HL-60 (cell line): ENCODE measurements around the gene KLF15.
A peak's percentile ranks its signal among the peaks of the same experiment; 100 is the strongest.

Experiments used
- DNase-seq, 2 experiments: peaks; one replicate each; pipeline ENCODE4 v3.0.0-alpha.2; 2010 to 2020; ENCODE audit warnings: low read depth in 1 of 2, low spot score in 1 of 2
- H3K27ac ChIP-seq: fragments of 250-450 bp; sonication (Bioruptor Pico); replicated peaks from 2 replicates; pipeline ENCODE4 v1.5.1; 2020; ENCODE audit warnings: mild to moderate bottlenecking, moderate library complexity
- H3K27me3 ChIP-seq: fragments of 250-450 bp; sonication (Bioruptor Pico); 2 replicates; pipeline ENCODE4 v1.5.1; 2021; ENCODE audit warnings: mild to moderate bottlenecking, moderate library complexity; ENCODE audit not compliant: insufficient read depth, poor library complexity, severe bottlenecking
- H3K4me3 ChIP-seq: replicated peaks from 2 replicates; pipeline ENCODE4 v1.5.1; 2011; ENCODE audit warnings: mild to moderate bottlenecking, control low read depth, low read length; ENCODE audit not compliant: insufficient read depth
- GABPA ChIP-seq: IDR thresholded peaks from 2 replicates; pipeline ENCODE4 v1.6.1; 2012; ENCODE audit warnings: low read depth
- POLR2AphosphoS5 ChIP-seq: IDR thresholded peaks from 2 replicates; pipeline ENCODE4 v1.6.1; 2012; ENCODE audit warnings: low read depth
- SPI1 ChIP-seq: IDR thresholded peaks from 2 replicates; pipeline ENCODE4 v1.6.1; 2012; ENCODE audit warnings: low read depth, mild to moderate bottlenecking, borderline replicate concordance
- TF ChIP-seq, protein P1 (sequence below): IDR thresholded peaks from one replicate; pipeline ENCODE4 v1.5.1; 2011; ENCODE audit warnings: low read length, control low read depth, inconsistent platforms; ENCODE audit not compliant: insufficient read depth
- TF ChIP-seq, protein P2 (sequence below): IDR thresholded peaks from 2 replicates; pipeline ENCODE4 v1.6.1; 2012; ENCODE audit warnings: low read depth; ENCODE audit not compliant: insufficient replicate concordance

Gene KLF15

DNA sequence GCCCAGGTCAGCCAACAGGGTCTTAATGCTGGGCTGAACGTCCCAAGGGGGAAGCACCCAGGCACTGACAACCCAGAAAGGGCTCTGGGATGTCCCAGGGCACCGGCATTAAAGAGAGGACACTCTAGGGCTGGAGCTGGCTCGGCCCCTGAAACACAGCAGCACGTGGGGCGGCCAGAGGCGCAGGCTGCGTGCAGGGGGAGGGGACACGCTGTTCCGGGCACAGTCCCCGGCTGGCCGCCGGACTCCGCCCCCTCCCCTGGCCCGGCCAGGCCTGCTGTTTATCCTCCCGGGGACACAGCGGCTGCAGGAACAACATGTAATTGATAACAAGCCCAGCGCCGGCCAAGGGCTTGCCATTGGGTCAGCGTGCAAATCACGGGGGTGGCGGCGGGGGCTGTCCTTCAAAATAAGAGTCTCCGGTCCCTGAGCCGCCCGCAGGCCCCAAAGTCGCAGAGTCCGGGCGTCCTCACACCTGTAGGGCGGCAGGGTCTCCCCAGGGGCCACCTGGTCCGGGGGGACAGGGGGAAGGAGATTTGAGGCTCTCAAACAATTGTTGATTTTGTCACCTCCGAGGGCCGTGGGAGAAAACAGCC, 1.3 kb downstream of the KLF15 start:
- TF ChIP-seq, protein P1, sequence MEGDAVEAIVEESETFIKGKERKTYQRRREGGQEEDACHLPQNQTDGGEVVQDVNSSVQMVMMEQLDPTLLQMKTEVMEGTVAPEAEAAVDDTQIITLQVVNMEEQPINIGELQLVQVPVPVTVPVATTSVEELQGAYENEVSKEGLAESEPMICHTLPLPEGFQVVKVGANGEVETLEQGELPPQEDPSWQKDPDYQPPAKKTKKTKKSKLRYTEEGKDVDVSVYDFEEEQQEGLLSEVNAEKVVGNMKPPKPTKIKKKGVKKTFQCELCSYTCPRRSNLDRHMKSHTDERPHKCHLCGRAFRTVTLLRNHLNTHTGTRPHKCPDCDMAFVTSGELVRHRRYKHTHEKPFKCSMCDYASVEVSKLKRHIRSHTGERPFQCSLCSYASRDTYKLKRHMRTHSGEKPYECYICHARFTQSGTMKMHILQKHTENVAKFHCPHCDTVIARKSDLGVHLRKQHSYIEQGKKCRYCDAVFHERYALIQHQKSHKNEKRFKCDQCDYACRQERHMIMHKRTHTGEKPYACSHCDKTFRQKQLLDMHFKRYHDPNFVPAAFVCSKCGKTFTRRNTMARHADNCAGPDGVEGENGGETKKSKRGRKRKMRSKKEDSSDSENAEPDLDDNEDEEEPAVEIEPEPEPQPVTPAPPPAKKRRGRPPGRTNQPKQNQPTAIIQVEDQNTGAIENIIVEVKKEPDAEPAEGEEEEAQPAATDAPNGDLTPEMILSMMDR = no peak
- TF ChIP-seq GABPA (no peak), SPI1 (no peak)
- H3K4me3 ChIP-seq = no peak overlapping the region
- no peak overlapping the region for H3K27ac ChIP-seq
- peaks cover 32% of the 10 kb centered on the region for H3K27me3 ChIP-seq
- DNase-seq = peak in 1 of 2 experiments; percentile 8

DNA sequence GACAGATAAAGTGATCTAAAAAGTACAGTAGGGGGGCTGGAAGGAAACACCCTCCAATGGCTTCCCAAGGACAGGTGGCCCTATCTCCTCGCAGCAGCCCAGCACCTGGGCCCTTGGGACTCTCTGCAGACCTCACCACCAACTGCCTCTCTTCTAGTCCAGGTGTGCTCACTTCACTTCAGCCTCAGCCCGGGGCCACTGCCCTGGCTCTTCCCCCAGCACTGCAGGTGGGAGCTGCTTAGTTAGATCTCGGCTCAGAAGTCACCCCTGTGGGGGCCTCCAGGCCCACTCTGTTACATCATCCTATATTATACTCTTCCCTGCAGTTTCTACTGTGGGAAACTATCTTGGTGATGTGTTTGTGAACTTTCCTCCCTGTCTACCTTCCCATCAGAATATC, 2.0 kb downstream of the KLF15 start:
- H3K27me3 ChIP-seq = peaks cover 32% of the 10 kb centered on the region
- no peak overlapping the region for H3K27ac ChIP-seq
- TF ChIP-seq POLR2AphosphoS5 = no peak
- TF ChIP-seq, protein P2, sequence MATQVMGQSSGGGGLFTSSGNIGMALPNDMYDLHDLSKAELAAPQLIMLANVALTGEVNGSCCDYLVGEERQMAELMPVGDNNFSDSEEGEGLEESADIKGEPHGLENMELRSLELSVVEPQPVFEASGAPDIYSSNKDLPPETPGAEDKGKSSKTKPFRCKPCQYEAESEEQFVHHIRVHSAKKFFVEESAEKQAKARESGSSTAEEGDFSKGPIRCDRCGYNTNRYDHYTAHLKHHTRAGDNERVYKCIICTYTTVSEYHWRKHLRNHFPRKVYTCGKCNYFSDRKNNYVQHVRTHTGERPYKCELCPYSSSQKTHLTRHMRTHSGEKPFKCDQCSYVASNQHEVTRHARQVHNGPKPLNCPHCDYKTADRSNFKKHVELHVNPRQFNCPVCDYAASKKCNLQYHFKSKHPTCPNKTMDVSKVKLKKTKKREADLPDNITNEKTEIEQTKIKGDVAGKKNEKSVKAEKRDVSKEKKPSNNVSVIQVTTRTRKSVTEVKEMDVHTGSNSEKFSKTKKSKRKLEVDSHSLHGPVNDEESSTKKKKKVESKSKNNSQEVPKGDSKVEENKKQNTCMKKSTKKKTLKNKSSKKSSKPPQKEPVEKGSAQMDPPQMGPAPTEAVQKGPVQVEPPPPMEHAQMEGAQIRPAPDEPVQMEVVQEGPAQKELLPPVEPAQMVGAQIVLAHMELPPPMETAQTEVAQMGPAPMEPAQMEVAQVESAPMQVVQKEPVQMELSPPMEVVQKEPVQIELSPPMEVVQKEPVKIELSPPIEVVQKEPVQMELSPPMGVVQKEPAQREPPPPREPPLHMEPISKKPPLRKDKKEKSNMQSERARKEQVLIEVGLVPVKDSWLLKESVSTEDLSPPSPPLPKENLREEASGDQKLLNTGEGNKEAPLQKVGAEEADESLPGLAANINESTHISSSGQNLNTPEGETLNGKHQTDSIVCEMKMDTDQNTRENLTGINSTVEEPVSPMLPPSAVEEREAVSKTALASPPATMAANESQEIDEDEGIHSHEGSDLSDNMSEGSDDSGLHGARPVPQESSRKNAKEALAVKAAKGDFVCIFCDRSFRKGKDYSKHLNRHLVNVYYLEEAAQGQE = no peak
- TF ChIP-seq GABPA = no peak
- TF ChIP-seq, protein P1 = no peak
- TF ChIP-seq SPI1 = no peak
- no peak for DNase-seq
- H3K4me3 ChIP-seq = no peak overlapping the region

DNA sequence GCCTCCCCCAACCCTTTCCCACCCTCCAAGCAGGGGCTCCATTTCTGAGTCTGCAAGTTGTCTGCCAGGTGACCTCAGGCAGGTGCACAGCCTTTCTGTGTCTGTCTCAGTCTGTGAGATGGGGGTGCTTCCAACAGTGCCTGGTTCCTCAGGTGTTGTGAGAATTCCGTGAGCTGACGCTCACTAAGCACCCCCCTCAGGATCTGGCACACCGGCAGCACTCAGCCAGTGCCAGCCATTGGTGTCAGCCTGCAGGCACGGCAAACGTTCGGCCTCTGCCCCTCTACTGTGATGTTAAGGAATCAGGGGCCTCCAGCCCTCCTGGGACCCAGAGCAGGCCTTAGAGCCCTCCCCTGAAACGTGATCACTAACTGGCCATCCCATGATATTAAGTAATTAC, 2.4 kb downstream of the KLF15 start:
- TF ChIP-seq, protein P2 = no peak
- Histone ChIP-seq H3K4me3 (no peak overlapping the region), H3K27me3 (peaks cover 28% of the 10 kb centered on the region), H3K27ac (no peak overlapping the region)
- DNase-seq = no peak

DNA sequence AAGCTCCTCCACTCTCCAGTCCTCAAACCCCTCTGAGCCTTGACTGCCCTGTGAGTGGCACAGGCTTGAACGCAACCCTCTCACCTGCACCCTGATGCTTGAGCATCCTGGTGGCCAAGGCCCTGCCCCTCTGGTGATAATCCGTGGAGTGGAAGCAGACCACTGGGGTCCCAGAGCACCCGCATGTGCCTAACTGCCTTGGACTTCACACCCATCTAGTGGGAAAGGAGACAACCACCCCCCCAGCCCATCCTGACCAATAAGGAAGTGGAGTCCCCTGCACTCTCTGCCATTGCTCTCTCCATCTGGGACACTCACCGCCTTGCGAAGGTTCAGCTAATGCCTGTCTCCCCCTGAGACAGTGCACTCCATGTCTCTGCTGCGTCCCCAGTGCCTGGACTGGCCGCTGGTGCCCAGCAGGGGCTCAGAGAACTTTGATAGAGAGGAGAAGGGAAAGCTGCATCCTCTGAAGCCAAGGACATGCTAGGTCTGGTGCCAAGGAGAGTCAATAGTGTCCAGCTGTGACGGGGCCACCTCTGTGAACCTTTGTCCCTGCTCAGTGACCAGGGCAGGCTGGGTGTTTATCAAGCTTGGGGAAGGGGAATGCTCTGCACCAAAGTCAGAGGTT, 3.4 kb downstream of the KLF15 start:
- DNase-seq = no peak
- TF ChIP-seq GABPA (no peak), POLR2AphosphoS5 (no peak), SPI1 (no peak)
- TF ChIP-seq, protein P2 = no peak
- TF ChIP-seq, protein P1 = no peak
- Histone ChIP-seq H3K4me3 (no peak overlapping the region), H3K27me3 (peaks cover 28% of the 10 kb centered on the region), H3K27ac (no peak overlapping the region)
